HG03135 (cell line): ENCODE measurements around the gene BCAR1.
"Not testable (repeated sequence)": the region's sequence is repeated elsewhere in the genome, so short reads cannot be mapped to it uniquely, and the experiment has no call there.

ENCODE experiments used
- ATAC-seq: cut with Tn5 transposase; IDR thresholded peaks from one replicate; pipeline ENCODE4 v1.9.1; 2021; ENCODE audit warnings: mild to moderate bottlenecking, moderate library complexity; ENCODE audit not compliant: unreplicated experiment

Gene BCAR1

GRCh38 chr16:75240633-75241032 lies 10.8 kb downstream of the BCAR1 start:
- not testable (repeated sequence) for ATAC-seq

- no peak for ATAC-seq
Observed at GRCh38 chr16:75239542-75240122, 11.8 kb downstream of the BCAR1 start.

GRCh38 chr16:75238853-75239541 lies 12.4 kb downstream of the BCAR1 start:
- no peak for ATAC-seq

GRCh38 chr16:75238132-75238852 lies 13.1 kb downstream of the BCAR1 start:
- no peak for ATAC-seq

GRCh38 chr16:75237398-75238131 lies 13.9 kb downstream of the BCAR1 start:
- no peak for ATAC-seq

GRCh38 chr16:75236736-75237397 lies 14.6 kb downstream of the BCAR1 start:
- no peak for ATAC-seq

GRCh38 chr16:75236232-75236631 lies 15.2 kb downstream of the BCAR1 start:
- no peak for ATAC-seq

GRCh38 chr16:75235721-75236193 lies 15.7 kb downstream of the BCAR1 start:
- no peak for ATAC-seq

GRCh38 chr16:75234856-75235696 lies 16.3 kb downstream of the BCAR1 start:
- no peak for ATAC-seq

GRCh38 chr16:75233611-75233938 lies 17.8 kb downstream of the BCAR1 start:
- ATAC-seq: no peak

- no peak for ATAC-seq
Observed at GRCh38 chr16:75231570-75231969, 19.9 kb downstream of the BCAR1 start.

- no peak for ATAC-seq
Observed at GRCh38 chr16:75230471-75231110, 20.8 kb downstream of the BCAR1 start.

GRCh38 chr16:75229172-75230031 lies 22.0 kb downstream of the BCAR1 start:
- no peak for ATAC-seq

GRCh38 chr16:75228143-75228976 lies 23.1 kb downstream of the BCAR1 start:
- ATAC-seq: no peak

GRCh38 chr16:75227361-75228142 lies 23.9 kb downstream of the BCAR1 start:
- ATAC-seq: no peak

- no peak for ATAC-seq
Observed at GRCh38 chr16:75226550-75227360, 24.7 kb downstream of the BCAR1 start.
